KMS-11 (cell line): ENCODE data around the gene LYST.

Experiments used
- H2AFZ ChIP-seq: fragments of 200-600 bp; sonication (generic); 2 replicates; pipeline ENCODE4 v1.6.1; 2016; ENCODE audit warnings: antibody characterized with exemption, mixed run types, low read depth
- H3K27ac ChIP-seq: fragments of 200-600 bp; sonication (generic); 2 replicates; pipeline ENCODE4 v1.6.1; 2016; ENCODE audit warnings: mild to moderate bottlenecking, mixed run types
- H3K27me3 ChIP-seq: fragments of 200-600 bp; sonication (generic); 2 replicates; pipeline ENCODE4 v1.6.1; 2017; ENCODE audit warnings: mild to moderate bottlenecking, low read depth, mixed run types, moderate library complexity; ENCODE audit not compliant: insufficient read depth
- H3K36me3 ChIP-seq: fragments of 200-600 bp; sonication (generic); 2 replicates; pipeline ENCODE4 v1.6.1; 2017; ENCODE audit warnings: mild to moderate bottlenecking, mixed run types; ENCODE audit not compliant: insufficient read depth
- H3K4me1 ChIP-seq: fragments of 200-600 bp; sonication (generic); 2 replicates; pipeline ENCODE4 v1.6.1; 2016; ENCODE audit warnings: mild to moderate bottlenecking, low read depth, mixed run types; ENCODE audit not compliant: poor library complexity, severe bottlenecking
- H3K4me2 ChIP-seq: fragments of 200-600 bp; sonication (generic); 2 replicates; pipeline ENCODE4 v1.7.0; 2016; ENCODE audit warnings: mild to moderate bottlenecking, mixed run types
- H3K4me3 ChIP-seq: fragments of 200-600 bp; sonication (generic); IDR thresholded peaks from 2 replicates; pipeline ENCODE4 v1.6.1; 2017; ENCODE audit warnings: low read depth, low read length, mixed read lengths; ENCODE audit not compliant: insufficient read depth
- H3K79me2 ChIP-seq: fragments of 200-600 bp; sonication (generic); 2 replicates; pipeline ENCODE4 v1.6.1; 2016; ENCODE audit warnings: low read depth, mixed run types; ENCODE audit not compliant: insufficient read depth
- H3K9ac ChIP-seq: fragments of 200-600 bp; sonication (generic); 2 replicates; pipeline ENCODE4 v1.6.1; 2016; ENCODE audit warnings: mild to moderate bottlenecking, mixed run types
- H4K20me1 ChIP-seq: fragments of 200-600 bp; sonication (generic); 2 replicates; pipeline ENCODE4 v1.6.1; 2016; ENCODE audit warnings: mild to moderate bottlenecking, mixed run types; ENCODE audit not compliant: insufficient read depth
- TF ChIP-seq, protein P1 (sequence below): fragments of 200-600 bp; sonication (generic); conservative IDR thresholded peaks from 2 replicates; pipeline ENCODE4 v1.6.1; 2017; ENCODE audit warnings: low read depth, mild to moderate bottlenecking, antibody characterized with exemption, low read length, moderate library complexity, mixed read lengths

LYST gene

DNA sequence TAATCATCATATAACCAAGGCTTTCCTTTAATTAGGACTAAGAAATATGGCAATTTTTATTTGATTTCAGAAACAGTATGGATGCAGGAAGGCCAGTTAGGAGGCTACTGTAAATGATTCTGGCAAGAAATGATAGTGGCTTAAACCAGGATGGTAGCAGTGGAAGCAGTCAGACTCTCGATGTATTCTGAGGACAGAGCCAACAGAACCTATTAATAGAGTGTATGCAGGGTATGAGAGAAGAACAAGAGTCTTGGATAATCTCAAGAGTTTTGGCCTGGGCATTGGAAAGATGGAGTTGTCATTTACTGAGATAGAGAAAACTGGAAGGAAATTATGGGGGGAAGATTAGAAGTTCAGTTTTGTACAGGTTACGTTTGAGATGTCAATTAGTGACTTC lies 143.8 kb downstream of the LYST start:
- Histone ChIP-seq H3K79me2 (no peaks in the 10 kb centered on the region), H3K27ac (no peak overlapping the region), H3K4me1 (no peaks in the 10 kb centered on the region), H4K20me1 (no peaks in the 10 kb centered on the region), H3K27me3 (no peaks in the 10 kb centered on the region), H3K4me3 (no peak overlapping the region), H3K9ac (no peak overlapping the region), H3K36me3 (no peaks in the 10 kb centered on the region), H3K4me2 (no peak overlapping the region), H2AFZ (no peak overlapping the region)
- TF ChIP-seq, protein P1, sequence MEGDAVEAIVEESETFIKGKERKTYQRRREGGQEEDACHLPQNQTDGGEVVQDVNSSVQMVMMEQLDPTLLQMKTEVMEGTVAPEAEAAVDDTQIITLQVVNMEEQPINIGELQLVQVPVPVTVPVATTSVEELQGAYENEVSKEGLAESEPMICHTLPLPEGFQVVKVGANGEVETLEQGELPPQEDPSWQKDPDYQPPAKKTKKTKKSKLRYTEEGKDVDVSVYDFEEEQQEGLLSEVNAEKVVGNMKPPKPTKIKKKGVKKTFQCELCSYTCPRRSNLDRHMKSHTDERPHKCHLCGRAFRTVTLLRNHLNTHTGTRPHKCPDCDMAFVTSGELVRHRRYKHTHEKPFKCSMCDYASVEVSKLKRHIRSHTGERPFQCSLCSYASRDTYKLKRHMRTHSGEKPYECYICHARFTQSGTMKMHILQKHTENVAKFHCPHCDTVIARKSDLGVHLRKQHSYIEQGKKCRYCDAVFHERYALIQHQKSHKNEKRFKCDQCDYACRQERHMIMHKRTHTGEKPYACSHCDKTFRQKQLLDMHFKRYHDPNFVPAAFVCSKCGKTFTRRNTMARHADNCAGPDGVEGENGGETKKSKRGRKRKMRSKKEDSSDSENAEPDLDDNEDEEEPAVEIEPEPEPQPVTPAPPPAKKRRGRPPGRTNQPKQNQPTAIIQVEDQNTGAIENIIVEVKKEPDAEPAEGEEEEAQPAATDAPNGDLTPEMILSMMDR: no peak

DNA sequence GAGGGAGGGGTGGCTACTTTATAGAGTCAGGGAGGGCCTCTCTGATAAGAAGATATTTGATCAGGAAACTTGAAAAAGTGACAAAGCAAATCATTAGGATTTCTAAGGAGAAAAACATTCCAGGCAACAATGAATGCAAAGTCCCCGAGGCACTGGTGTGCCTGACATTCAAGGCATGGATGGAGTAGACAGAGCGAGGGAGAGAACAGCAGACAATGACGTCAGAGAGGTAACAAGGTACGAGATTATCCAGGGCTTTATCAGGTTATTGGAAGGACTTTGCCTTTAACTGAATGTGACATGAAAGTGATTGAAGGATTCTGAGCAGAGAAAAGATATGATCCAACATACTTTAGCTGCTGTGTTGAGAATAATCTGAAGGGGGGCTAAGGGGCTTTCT lies 144.7 kb downstream of the LYST start:
- Histone ChIP-seq H3K9ac (no peak overlapping the region), H3K79me2 (no peaks in the 10 kb centered on the region), H2AFZ (no peak overlapping the region), H3K27me3 (no peaks in the 10 kb centered on the region), H3K36me3 (no peaks in the 10 kb centered on the region), H3K27ac (no peak overlapping the region), H4K20me1 (no peaks in the 10 kb centered on the region), H3K4me3 (no peak overlapping the region), H3K4me1 (no peaks in the 10 kb centered on the region), H3K4me2 (no peak overlapping the region)
- TF ChIP-seq, protein P1: no peak

DNA sequence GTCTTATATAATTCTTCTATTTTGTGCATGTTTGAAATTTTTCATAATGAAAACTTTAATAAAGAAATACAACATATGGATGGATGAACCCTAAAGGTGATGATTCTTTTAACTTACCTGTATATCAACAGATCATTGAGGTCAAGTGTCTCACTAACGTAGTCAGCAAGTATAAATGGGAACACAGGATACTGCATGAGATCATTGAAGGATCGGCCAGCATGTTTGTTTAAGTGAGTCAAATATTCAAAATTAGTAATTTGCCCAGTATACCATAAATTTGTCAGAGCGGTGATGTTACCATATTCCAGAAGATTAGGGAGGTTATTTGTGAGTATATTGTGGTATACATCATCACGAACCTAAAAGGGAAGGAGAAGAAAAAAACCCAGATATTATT lies 146.2 kb downstream of the LYST start:
- Histone ChIP-seq H2AFZ (no peak overlapping the region), H3K79me2 (no peaks in the 10 kb centered on the region), H3K9ac (no peak overlapping the region), H3K36me3 (no peaks in the 10 kb centered on the region), H4K20me1 (no peaks in the 10 kb centered on the region), H3K27me3 (no peaks in the 10 kb centered on the region), H3K4me1 (no peaks in the 10 kb centered on the region), H3K4me3 (no peak overlapping the region), H3K27ac (no peak overlapping the region), H3K4me2 (no peak overlapping the region)
- TF ChIP-seq, protein P1: no peak

DNA sequence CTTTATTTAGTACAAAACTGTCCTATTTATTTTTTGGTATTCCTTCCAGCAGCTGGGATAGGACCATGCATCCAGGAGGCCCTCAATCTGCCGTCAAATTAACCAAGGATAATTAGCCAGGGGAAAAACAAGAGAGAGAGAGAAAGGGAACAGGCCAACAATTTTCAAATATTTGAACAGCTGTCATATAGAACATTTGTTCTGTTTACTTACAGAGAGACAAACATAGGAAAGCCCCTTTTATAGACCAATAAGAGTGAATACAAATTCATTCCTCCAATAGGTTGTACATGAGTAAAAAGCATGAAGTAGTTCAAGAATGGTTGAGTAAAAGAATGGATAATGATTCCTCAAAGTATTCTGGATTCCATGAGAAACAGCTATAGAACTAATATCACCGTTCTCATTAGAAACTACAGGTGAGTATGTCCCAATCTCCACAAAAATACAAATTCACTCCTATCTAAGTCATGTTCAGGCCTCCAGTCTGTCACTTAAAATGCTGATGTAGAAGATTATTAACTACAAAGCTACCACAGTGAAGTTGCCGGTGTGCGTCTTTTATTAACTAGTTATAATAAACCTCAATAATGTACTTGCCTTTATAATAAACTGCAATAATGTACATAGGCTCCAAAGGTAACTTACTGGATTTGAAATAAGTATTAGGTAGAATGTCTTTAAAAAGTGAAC lies 152.4 kb downstream of the LYST start:
- TF ChIP-seq, protein P1: no peak
- Histone ChIP-seq H3K27ac (no peak overlapping the region), H3K79me2 (no peaks in the 10 kb centered on the region), H3K4me1 (no peaks in the 10 kb centered on the region), H2AFZ (no peak overlapping the region), H3K27me3 (no peaks in the 10 kb centered on the region), H3K4me3 (no peak overlapping the region), H3K36me3 (no peaks in the 10 kb centered on the region), H4K20me1 (no peaks in the 10 kb centered on the region), H3K4me2 (no peak overlapping the region), H3K9ac (no peak overlapping the region)
